Measurements from ENCODE around the gene MRPL47.

- no peak for TF ChIP-seq ZNF565 (CRISPR knock-in tag; conservative IDR thresholded peaks at IDR 0.05; ENCODE audit: low read depth)
- no peak for TF ChIP-seq PATZ1 (CRISPR knock-in tag; IDR thresholded peaks at IDR 0.05; ENCODE audit: borderline replicate concordance)
- no peak for TF ChIP-seq CREB5 (CRISPR knock-in tag; IDR thresholded peaks at IDR 0.05; ENCODE audit: low read depth)
- no peak for TF ChIP-seq ZNF8 (CRISPR knock-in tag; IDR thresholded peaks at IDR 0.05)
- TF ChIP-seq ZC3H10 (CRISPR knock-in tag; IDR thresholded peaks at IDR 0.05) = no peak
- no peak for TF ChIP-seq ARNTL (CRISPR knock-in tag; IDR thresholded peaks at IDR 0.05; ENCODE audit: borderline replicate concordance, low read depth)
- no peak for TF ChIP-seq ISL1 (CRISPR knock-in tag; IDR thresholded peaks at IDR 0.05)
- TF ChIP-seq CSRNP3 (CRISPR knock-in tag; IDR thresholded peaks at IDR 0.05) = no peak
- no peak for TF ChIP-seq RARB (CRISPR knock-in tag; IDR thresholded peaks at IDR 0.05)
- no peak for TF ChIP-seq ZFP30 (CRISPR knock-in tag; IDR thresholded peaks at IDR 0.05)
- no peak for TF ChIP-seq TCF4 (CRISPR knock-in tag; IDR thresholded peaks at IDR 0.05; ENCODE audit: borderline replicate concordance)
These were observed 4.7 kb upstream of the MRPL47 start for GRCh38 chr3:179608931-179609720.
